Sciatic nerve (tissue), 2 donors: Measurements from ENCODE around the gene NUDT2. TPM values are rescaled to one million over a fixed set of nuclear protein-coding genes. Genes with fewer than 3 reads are reported as not detected.
"Not testable (repeated sequence)": the region's sequence is repeated elsewhere in the genome, so short reads cannot be mapped to it uniquely, and the experiment has no call there.

Source experiments
- ATAC-seq: fragments of 200-7000 bp; cut with Tn5 transposase; one replicate; pipeline ENCODE4 v1.9.1; 2020; ENCODE audit warnings: mild to moderate bottlenecking, moderate library complexity
- DNase-seq: peaks from one replicate; pipeline ENCODE4 v3.0.0-alpha.2; 2020; ENCODE audit warnings: low spot score
- intact Hi-C: fragments of 100-400 bp; cut with DNase I; formaldehyde crosslinking; loops from one replicate; pipeline ENCODE4 v1.14.2; 2022
- total RNA-seq: library from RNA; stranded (reverse); fragmentation: NEBNext Ultra II Directional; extraction: Animal tissue kit (Norgen Biotek cat#: 25700); gene quantifications from one replicate; pipeline ENCODE4 v1.2.1, GENCODE V29; 2021
- donor health status: DM: no; HTN: no; CAD: no.
- donor health status: DM: no; HTN: no; CAD: no.

NUDT2 gene
- total RNA-seq, 1 donor from 2014 or later: 23.3 TPM

DNA sequence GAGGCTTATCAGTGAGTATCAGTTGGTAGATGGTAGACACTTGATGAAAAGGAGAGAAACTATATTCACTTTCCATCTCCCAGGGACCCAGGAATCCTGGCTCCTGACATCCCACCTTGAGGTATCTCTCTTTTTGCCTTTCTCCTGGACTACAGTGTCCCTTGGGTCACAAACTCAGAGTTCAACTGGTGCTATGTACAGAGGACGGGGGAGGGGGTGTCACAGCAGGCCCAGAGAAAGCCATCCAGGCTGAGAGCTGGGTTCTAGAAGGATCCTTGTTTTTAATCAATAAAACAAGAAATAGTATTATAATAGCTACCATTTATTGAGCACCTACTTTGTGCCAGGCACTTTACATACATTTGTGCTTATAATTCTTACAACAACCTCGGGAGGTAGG, 37.0 kb downstream of the NUDT2 start:
- intact Hi-C loops: no loop called here
- DNase-seq (no peak), ATAC-seq (no peak)

DNA sequence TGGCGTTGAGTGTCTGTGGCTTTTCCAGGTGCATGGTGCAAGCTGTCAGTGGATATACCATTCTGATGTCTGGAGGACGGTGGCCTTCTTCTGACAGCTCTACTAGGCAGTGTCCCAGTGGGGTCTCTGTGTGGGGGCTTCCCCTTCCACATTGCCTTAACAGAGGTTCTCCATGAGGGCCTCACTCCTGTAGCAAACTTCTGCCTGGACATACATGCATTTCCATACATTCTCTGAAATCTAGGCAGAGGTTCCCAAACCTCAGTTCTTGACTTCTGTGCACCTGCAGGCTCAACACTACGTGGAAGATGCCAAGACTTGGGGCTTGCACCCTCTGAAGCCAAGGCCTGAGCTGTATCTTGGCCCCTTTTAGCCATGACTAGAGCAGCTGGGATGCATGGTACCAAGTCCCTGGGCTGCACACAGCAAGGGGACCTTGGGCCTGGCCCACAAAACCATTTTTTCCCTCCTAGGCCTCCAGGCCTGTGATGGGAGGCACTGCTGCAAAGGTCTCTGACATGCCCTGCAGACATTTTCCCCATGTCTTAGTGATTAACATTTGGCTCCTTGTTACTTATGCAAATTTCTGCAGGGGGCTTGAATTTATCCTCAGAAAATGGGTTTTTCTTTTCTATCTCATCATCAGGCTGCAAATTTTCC, 38.5 kb downstream of the NUDT2 start:
- ATAC-seq, DNase-seq, intact Hi-C loops: not testable (repeated sequence)

DNA sequence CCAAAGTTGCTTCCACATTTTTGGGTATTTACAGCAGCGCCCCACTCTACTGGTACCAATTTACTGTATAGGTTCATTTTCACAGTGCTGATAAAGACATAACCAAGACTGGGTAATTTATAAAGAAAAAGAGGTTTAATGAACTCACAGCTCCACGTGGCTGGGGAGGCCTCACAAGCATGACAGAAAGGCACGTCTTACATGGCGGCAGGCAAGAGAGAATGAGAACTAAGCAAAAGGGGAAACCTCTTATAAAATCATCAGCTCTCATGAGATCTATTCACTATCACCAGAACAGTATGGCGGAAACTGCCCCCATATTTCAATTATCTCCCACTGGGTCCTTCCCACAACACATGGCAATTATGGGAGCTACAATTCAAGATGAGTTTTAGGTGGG, 39.4 kb downstream of the NUDT2 start:
- ATAC-seq, intact Hi-C loops, DNase-seq: not testable (repeated sequence)

DNA sequence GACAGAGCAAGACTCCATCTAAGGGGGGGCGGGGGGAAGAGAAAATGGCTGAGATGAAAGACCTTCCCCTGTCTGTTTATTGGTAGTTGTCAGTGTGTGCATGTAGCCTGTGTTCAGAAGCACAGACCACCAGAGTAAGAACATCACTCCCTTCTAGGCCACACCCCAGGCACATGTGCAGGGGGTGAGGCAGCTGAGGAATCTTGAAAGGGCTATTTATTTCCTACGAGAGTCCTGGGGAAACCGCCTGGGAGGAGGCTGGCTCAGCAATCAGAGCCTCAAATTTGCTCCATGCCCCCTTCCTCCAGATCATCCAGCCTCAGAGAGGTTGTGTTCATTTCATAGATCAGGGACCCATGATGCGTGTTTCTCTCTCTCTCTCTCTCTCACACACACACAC, 40.3 kb downstream of the NUDT2 start:
- DNase-seq (no peak), ATAC-seq (no peak)
- intact Hi-C loops: no loop called here

DNA sequence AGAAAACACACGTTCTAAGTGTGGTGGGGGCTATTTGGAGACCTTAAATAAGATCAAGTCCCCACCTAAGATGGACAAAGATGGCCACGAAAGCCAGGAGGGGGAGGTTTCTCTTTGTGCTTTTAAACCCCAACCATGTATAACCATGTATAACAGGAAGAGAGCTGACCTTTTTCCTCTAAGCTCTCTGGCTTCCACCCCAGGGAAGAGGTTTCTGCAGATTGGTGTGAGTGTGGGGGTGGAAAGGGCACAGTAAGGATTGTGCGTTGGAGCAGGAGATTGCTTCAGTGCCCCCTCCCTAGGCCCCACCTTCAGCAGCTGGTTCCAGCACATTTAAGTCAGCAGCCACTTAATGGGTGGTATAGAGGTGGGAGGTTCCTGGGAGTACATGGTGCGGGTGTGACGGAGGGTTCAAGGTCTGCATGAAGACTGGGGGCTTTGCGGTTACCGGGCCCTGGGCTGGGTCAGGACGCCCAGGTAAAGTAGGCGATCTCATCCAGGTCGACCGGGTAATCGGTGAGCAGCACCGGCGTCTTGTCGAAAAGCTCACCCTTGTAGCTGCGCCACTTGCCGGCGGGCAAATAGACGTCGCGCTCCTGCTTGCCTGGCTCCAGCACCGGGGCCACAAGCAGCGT, 41.1 kb downstream of the NUDT2 start:
- ATAC-seq (no peak), DNase-seq (no peak)
- intact Hi-C loops: no loop called here

DNA sequence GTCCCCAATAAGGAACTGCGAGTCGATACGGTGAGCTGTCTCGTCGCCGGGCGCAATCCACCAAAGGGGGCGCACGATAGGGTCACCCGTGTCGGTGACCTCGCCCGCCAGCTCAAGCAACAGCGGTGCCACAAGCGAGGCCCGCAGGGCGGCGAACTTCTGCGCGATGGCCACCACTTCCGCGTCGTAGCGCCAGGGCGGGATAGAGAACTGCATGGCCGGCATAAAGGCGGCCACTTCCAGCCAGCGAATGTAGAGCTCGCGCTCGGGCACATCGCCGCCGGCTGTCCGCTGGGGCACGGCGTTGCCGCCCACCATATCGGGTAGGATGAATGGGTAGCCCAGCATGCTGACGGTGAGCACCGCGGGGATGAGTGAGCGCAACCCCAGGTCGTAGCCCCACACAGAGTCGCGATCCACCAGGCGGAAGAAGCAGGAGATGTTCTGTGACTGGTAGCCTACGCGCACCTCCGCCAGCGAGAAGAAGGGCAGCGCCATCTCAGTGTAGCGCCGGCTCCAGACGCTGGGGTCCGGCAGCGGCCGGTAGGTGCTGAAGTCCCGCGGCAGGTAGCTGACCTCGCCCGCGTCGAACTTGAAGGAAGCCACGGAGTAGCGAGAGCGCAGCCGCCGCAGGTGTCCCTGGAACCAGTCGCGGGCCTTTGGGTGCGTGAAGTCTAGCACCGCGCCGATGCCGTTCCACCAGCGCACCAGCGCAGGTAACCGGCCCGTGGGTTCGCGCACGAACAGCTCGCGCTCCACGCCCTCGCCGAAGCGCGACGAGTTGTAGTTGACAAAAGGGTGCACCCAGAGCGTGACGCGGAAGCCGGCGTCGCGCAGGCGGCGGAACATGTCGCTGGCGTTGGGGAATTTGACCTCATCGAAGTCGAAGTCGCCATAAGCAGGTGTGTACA, 41.9 kb downstream of the NUDT2 start:
- intact Hi-C loops: no loop called here
- no peak for DNase-seq
- no peak for ATAC-seq

DNA sequence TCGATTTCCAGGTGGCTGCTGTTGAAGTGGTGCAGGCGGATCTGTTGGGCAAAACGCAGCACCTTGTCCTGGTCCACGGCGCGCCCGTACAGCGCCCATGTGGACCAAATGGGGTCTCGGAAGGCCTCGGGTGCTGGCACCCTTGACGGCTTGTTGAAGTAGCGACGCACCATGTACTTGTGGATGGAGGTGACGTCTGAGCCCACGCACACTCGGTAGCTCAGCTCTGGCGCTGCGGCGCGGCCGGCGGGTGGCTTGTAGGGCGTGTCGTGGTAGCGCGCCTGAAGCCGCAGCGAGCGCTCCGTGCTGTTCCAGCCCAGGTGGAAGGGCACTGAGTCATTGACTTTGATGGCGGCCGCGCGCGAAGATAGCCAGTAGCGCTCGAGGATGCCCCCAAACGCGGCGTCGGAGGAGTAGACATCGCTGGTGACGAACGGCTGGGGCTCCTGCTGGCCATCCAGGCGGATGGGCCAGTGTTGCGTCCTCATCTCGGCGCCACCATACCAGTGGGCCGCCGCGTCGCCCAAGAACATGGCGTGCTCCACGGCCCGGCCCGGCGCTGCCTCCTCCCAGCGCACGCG, 42.6 kb downstream of the NUDT2 start:
- intact Hi-C loops: no loop called here
- no peak for ATAC-seq
- no peak for DNase-seq

DNA sequence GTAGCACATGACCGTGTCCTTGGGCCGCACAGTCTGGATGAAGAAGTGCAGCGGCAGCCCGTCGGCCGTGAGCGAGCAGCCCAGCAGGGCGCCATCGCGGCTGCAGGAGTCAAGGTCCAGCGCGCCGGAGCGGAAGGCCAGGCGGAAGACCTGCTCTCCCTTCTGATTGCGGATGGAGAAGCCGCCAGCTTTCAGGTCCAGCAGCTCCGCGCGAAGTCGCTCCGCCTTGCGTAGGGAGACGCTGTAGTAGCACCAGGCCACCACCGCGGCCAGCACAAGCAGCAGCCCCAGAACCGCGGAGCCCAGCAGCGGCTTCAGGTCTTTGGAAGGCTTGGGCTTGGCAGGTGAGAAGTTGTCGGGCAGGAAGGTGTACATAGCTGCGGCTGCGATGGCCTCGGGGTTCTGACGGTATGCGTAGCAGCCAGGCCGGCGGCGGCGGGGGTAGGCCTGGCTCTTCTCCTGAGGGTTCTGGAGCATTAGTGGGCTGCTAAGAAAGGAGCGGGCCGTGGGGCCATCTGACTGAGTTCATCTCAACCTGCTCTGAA, 43.2 kb downstream of the NUDT2 start:
- ATAC-seq (no peak), DNase-seq (no peak)
- intact Hi-C loops: no loop called here

DNA sequence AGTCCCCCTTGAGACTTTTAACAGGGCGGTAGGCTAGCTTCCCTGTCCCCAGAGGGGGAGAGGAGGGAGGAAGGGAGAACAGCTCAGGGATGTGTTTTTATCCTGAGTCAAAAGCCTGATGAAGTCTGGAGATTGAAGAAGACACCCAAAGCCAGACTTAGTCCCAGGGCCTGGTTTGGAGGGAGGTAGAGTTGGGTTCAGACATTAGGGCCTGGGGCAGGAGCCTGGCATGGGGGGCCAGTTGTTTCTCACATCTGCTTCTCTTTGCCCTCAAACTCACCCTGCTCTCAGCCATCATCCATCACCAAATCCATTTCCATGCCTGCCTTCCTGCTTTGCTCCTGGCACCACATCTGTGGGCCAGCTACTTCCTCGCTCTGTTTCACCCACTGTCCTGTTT, 44.4 kb downstream of the NUDT2 start:
- ATAC-seq: no peak
- intact Hi-C loops: no loop called here

DNA sequence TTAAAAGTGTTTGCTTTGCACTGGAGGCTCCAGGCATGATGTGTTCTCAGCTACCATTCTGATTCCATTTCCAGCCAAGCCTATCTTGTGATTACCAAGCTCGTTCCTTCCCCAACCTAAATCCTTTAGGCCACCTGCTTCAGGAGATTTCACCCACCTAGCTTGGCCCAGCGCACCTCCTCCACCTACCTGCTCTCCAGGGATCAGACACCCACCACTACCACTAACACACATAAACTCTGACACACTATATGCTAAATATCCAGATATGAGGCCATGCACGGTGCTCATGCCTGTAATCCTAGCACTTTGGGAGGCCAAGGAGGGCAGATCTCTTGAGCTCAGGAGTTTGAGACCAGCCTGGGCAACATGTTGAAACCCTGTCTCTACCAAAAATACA, 45.0 kb downstream of the NUDT2 start:
- DNase-seq: no peak
- ATAC-seq: no peak
- intact Hi-C loops: no loop called here

More for the DNA sequence above, 44.4 kb downstream of the NUDT2 start:
- DNase-seq: no peak

DNA sequence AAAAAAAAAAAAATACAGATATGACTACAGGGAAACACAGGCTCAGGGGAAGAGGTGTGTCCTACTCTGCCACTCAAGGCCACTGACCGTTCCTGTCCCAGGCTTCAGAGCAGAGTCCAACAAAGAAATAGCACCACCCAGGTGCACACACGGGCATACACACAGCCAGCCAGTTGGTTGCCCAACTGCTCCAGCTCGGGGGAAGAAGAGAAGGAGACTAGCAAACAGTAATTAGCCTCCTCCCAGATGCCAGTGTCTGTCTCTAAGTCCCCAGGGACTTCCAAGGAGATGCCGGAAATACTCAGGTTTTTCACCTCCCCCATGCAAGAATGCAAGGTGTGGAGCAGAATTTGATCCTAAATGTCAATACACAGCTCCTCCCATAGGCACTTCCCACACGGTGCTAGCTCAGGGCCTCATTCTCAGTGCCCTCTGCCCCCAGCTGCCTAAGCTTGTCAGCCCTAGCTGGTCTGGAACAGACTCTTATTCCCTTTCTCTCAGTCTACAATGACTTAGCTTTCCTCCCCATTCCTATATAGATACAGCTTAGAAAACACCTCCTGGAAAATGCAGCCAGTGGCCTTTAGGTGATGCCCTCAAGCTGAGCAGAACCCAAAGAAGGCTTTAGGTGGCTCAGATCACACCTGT, 45.7 kb downstream of the NUDT2 start:
- no peak for ATAC-seq
- no peak for DNase-seq
- intact Hi-C loops: no loop called here

DNA sequence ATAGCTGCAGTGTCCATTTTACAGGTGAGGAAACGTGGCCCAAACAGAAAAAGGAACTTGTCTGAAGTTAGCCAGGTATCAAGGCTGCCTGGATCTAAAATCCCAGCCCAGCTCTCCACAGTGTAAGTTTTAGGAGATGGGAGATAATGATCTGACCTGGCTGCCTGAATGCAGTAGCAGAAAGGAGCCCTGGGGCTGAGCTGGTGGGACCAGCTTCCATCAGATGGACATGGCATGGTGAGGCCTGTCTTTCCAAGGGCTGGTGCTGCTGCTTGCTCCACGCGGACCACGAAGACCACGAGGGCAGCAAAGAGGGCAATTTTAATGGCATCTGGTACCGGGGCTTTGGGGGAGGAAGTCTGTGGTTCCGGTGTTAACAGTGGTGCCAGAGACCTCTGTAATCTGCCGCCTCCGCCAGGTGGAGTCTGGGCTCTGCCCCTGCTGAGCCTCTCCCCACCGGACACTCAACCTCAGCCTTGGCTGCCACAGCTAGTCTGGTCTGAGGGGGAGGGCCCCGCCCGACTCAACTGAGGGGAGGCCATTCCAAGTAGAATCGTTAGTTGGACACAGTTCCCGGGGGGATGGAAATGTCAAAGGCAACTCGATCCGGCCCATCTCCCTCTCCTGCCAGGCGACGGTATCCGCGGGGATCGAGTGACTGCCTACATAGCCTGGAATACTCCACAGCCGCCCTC, 46.7 kb downstream of the NUDT2 start:
- DNase-seq: peak; percentile 70
- peak; percentile 35 for ATAC-seq
- intact Hi-C loops: loop anchor here (2.0 kb wide), 1 partner anchor 43 kb away; no protein-coding TSS in a partner anchor

DNA sequence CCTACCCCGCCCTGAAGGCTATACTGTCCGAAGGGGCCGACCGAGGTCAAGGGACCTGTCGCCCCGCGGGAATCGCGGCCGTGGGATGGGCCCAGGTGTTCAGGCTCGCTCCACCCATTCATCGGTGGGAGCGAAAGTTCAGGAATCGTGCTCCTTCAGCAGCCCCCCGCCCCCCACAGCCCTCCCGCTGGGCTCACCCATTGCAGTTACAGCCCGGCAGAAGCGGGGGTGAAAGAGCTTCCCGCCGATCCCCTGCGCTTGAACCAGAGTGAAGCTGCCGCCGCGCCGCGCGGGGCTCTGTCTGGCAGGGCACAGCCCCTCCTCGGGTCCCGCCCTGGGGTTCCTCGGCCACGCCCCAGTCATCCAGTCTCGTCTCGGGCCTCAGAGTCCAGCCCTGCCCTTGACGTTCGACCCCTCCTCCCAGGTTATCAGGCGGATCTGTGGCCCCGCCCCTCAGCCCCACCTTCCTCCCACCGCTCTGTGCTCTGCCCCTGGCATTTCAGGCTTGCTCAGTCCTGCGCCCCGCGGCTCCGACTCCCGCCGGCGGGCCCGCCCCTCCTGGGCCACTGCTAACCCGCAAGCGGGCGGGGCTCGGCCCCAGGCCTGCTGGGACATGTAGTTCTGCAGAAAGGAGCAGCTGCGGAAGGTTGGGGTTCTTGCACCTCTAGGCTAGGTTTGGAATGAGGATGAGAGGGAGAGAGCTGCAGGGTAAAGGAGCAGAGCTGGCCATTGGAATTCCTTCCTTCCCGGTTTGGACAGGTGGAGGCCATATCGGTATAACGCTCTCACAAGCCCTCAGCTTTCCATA, 47.4 kb downstream of the NUDT2 start, which contains the start of gene MYORG:
MYORG (minus strand) TSS at position 303 of the 808 bp plus-strand sequence. CDS start 3,955 bp downstream, outside the sequence.
- intact Hi-C loops: loop anchor here (2.0 kb wide), 1 partner anchor 44 kb away; no protein-coding TSS in a partner anchor
- ATAC-seq: peak; percentile 88

DNA sequence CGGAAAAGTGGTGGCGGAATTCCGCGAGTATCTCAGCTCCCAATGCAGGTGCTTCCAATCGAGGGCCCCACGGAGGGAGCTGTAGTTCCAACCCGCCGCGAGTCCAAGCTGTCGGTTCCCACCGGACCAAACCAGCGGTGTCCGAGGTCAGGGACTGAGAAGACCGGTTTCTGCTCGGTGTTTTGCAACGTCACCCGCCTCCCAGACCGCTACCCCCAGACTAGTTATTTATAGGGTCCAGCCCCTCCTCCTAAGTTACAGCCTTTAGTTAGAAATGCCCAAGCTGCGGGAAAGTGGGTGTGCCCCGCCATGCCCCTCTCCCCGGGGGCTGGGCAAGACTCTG, 48.0 kb downstream of the NUDT2 start:
- ATAC-seq (no peak), DNase-seq (peak; percentile 73)

More for the DNA sequence above, 47.4 kb downstream of the NUDT2 start, which contains the start of gene MYORG:
- peak; percentile 94 for DNase-seq

DNA sequence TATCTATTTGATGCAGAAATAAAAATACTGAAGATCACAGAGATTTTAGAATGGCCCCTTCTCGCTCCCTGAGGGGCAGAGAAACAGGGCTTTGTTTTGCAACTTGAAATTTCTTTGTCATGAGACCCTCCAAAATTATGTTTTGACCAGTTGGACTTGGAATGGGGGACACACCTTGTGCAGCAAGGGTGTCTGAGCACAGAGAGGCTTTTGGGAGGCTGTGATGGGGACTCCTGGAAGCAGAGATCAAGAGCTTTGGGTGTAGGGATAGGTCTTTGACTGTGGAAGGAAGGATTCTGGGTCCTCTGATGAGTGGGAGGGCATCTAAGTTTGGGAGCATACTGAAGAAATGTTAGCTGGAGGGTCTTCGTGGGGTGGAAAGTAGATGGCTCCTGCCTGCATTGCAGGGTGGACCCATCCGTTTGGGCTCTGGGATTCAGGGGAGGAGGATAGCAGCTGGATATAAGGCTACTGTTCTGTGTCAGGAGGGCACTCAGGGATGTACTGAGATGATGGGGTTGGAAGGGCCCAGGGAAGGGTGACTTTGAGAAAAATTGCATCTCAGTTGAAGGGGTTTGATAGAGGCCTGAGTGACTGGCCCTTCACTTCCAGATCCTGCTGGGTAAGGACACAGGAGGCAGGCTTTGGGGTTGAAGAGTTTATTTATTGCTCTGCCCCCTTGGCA, 49.1 kb downstream of the NUDT2 start:
- DNase-seq: no peak
- intact Hi-C loops: no loop called here
- no peak for ATAC-seq

More for the DNA sequence above, 48.0 kb downstream of the NUDT2 start:
- intact Hi-C loops: loop anchor here (2.0 kb wide), 1 partner anchor 45 kb away; no protein-coding TSS in a partner anchor

DNA sequence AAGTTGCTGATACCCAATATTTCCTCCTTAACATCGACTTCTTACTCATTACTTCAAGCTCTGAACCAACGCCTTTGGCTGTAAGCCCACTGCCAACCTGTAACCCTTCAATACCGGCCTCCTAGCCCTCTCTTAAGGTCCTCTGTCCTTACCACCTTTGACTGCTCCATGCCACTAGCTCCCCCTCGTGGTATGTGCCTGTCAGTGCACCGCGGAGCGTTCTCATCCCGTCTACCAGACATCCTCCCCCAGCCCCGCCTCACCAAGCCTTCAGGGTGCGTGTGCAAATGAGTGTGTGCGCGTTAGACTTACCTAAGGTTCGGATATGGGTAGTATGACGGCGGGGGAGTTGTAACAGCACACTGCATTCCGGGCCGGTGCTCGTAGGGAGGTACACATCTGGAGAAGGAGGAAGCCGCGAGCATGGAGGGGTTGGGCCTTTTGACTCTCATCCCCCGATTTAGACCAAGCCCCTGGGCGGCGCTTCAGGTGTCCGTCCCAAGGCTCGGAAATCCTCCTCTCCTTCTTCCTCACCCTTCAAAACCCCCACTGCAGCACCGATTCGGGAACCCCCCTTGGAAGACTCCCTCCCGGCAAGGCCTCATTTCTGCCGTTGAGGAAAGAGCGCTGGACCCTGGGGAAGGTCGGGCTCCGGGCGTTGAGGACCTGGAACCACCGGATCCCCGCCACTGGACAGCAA, 50.1 kb downstream of the NUDT2 start:
- peak; percentile 73 for ATAC-seq
- DNase-seq: peak; percentile 93
- intact Hi-C loops: no loop called here
